Aorta (tissue), 5 donors: ENCODE results near the gene FBRSL1. TPM values are rescaled to one million over a fixed set of nuclear protein-coding genes. Genes with fewer than 3 reads are reported as not detected.
"Not testable (repeated sequence)": the region's sequence is repeated elsewhere in the genome, so short reads cannot be mapped to it uniquely, and the experiment has no call there.

Experiments
- ATAC-seq: fragments of 200-7000 bp; cut with Tn5 transposase; one replicate; pipeline ENCODE4 v1.9.1; 2022; ENCODE audit warnings: moderate library complexity; ENCODE audit not compliant: low FRiP score
- DNase-seq, 2 donors: peaks; one replicate each; pipeline ENCODE4 v3.0.0-alpha.2; 2020
- H3K27ac ChIP-seq, 2 donors: one replicate each; pipeline ENCODE4 v1.5.1; 2013; ENCODE audit warnings: low read length in 2 of 2, mild to moderate bottlenecking in 2 of 2, moderate library complexity in 2 of 2, control low read depth in 1 of 2, inconsistent platforms in 1 of 2, low read depth in 1 of 2
- H3K27me3 ChIP-seq, 2 donors: one replicate each; pipeline ENCODE4 v1.6.1; 2013; ENCODE audit warnings: control low read depth in 1 of 2, low read length in 1 of 2, mild to moderate bottlenecking in 1 of 2, moderate library complexity in 1 of 2; ENCODE audit not compliant: insufficient read depth in 2 of 2, control insufficient read depth in 1 of 2
- H3K36me3 ChIP-seq, 2 donors: one replicate each; pipeline ENCODE4 v1.6.1; 2013; ENCODE audit warnings: control low read depth in 1 of 2, low read length in 1 of 2, mild to moderate bottlenecking in 1 of 2; ENCODE audit not compliant: insufficient read depth in 2 of 2, control insufficient read depth in 1 of 2
- H3K4me1 ChIP-seq, 2 donors: one replicate each; pipeline ENCODE4 v1.6.1; 2013; ENCODE audit warnings: low read length in 2 of 2, control low read depth in 1 of 2, mild to moderate bottlenecking in 1 of 2, moderate library complexity in 1 of 2; ENCODE audit not compliant: insufficient read depth in 2 of 2, control insufficient read depth in 1 of 2
- H3K4me3 ChIP-seq, 2 donors: one replicate each; pipeline ENCODE4 v1.5.1; 2013; ENCODE audit warnings: low read length in 2 of 2, control low read depth in 1 of 2, mild to moderate bottlenecking in 1 of 2
- H3K9me3 ChIP-seq: one replicate; pipeline ENCODE4 v1.6.1; 2013; ENCODE audit warnings: mild to moderate bottlenecking, low read length; ENCODE audit not compliant: control insufficient read depth
- WGBS, 2 donors: extraction: QIAGEN DNeasy Blood & Tissue Kit; methylation state at CpG; one replicate each; pipeline ENCODE4 v1.1.7; 2013; 5-methylcytosine and 5-hydroxymethylcytosine counted together
- intact Hi-C, 2 donors: fragments of 100-400 bp; cut with DNase I; formaldehyde crosslinking; loops; one replicate each; pipeline versions ENCODE4 v1.14.2 to v1.15.0; 2022
- polyA plus RNA-seq, 2 donors: library from polyadenylated mRNA; stranded (reverse); fragments of 200-250 nt; gene quantifications; one replicate each; pipeline ENCODE4 v1.2.3, GENCODE V29; 2013
- total RNA-seq, 2 donors: library from RNA; stranded (reverse); fragmentation: NEBNext Ultra II Directional; extraction: Animal tissue kit (Norgen Biotek cat#: 25700); gene quantifications; one replicate each; pipeline ENCODE4 v1.2.1, GENCODE V29; 2021
- donor health status: healthy with polysubstance abuse.
- donor health status: Bipolar disorder and iron deficiency.
- donor health status: DM: no; HTN: no; CAD: no.
- donor health status: DM: no; HTN: no; CAD: no.
- donor health status: DM: yes; HTN: yes; CAD: no.

Gene FBRSL1
- total and polyA plus RNA-seq, 4 donors = 6.4 to 51.0 (median 37.0) TPM

DNA sequence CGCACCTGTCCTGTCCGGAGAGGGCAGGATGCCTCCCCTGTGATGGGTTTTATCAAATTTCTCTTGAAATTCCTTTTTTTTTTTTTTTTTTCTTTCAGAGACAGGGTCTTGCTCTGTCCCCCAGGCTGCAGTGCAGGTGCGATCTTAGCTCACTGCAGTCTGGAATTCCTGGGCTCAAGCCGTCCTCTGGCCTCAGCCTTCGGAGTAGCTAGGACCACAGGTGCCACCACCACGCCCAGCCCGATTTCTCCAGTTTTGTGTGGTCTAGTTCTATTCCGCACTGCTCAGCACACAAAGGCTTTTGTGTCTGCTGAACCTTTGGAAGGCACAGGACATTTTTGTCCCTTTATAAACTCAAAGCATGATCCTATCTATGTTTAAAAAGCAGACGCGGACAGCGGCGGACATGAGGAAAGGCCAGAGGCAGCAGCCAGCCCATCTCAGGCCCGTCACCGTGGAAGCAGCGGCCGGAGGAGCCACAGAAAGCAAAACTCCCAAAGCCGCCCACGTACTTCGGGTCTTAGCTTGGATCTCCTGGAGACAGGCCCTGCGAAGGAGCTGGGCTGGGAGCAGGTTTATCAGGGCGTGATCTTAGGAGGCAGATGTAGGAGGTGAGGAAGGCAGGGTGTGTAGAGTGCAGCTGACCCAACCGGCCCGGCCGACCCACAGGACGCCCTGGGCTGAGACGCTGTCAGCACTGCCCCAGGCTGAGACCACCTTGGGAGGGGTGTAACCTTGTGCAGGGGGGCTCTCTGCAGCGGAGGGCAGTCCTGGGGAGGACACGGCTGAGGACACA is 30.9 kb upstream of the FBRSL1 start:
- ATAC-seq (no peak), DNase-seq (no peak)
- no peaks in the 10 kb centered on the region for H3K27me3 ChIP-seq
- WGBS, 2 donors = 77 to 79% methylated on average over 28 of the region's 28 CpGs
- intact Hi-C loops = no loop called here
- H3K36me3 ChIP-seq = no peaks in the 10 kb centered on the region
- H3K9me3 ChIP-seq = peaks cover 2% of the 10 kb centered on the region
- no peaks in the 10 kb centered on the region for H3K4me1 ChIP-seq
- H3K4me3 ChIP-seq = no peak overlapping the region
- H3K27ac ChIP-seq = no peak overlapping the region

DNA sequence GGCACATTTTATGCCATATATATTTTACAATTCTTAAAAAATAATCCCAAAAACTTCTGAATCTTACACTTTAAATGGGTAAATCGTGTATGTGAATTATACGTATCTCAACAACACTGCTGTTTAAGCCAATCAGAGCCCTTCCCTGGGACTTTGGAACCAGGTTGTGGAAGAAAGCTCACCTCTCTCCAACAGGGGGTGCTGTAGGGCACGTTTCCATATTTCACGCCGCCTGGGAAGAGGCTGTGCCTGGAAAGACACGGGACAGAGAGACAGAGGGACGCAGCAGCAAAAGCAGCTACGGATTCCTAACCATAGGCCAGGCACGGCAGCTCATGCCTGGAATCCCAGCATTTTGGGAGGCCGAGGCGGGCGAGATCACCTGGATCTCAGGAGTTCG is 29.4 kb upstream of the FBRSL1 start:
- ATAC-seq (no peak), DNase-seq (no peak)
- H3K27ac ChIP-seq = no peak overlapping the region
- peaks cover 2% of the 10 kb centered on the region for H3K9me3 ChIP-seq
- H3K27me3 ChIP-seq = no peaks in the 10 kb centered on the region
- no peaks in the 10 kb centered on the region for H3K36me3 ChIP-seq
- H3K4me3 ChIP-seq = no peak overlapping the region
- 59 to 68% methylated on average over 13 of the region's 13 CpGs for WGBS, 2 donors
- intact Hi-C loops = no loop called here
- H3K4me1 ChIP-seq = no peaks in the 10 kb centered on the region

DNA sequence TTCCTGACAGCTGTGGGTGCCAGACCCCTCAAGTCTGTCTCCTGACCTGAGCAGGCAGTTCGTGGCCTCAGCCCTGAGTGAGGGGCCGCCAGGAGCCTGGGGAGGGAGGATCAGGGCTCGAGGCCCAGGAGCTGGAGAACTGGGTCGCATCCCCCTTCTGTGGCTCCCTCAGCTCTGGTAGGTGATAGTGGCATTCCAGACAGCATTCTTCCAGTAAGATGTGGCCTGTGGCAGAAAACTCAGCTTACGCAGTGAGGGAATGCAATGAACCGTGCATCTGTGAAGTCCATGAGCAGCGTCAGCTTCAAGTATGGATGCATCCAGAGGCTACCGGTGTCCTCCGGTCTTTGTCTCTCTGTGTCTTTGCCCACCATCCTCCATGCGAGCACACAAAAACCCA is 28.4 kb upstream of the FBRSL1 start:
- H3K4me1 ChIP-seq = no peaks in the 10 kb centered on the region
- H3K9me3 ChIP-seq = peaks cover 2% of the 10 kb centered on the region
- no peak for DNase-seq
- WGBS, 2 donors = 76% methylated on average over 10 of the region's 10 CpGs
- intact Hi-C loops = no loop called here
- H3K27ac ChIP-seq = no peak overlapping the region
- no peak for ATAC-seq
- no peaks in the 10 kb centered on the region for H3K27me3 ChIP-seq
- no peaks in the 10 kb centered on the region for H3K36me3 ChIP-seq
- no peak overlapping the region for H3K4me3 ChIP-seq

DNA sequence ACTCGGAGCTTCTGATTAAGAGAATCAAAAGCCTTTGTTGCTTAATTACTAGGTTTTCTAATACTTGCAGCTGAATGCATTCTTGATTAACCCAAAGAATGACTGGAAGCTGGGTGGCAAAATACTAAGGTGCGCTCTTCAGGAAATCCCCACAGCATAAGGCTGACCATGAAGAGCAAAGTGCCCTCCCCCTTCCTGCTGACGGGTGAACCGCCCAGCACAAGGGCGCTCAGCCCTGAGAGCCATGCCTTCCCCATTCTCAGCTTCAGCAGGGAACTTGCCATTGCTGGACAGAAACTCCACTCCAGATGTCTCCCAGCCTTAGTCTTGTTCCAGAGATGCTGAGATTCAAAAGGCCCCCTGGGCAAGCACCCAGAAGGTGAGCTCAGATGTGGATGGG is 27.2 kb upstream of the FBRSL1 start:
- no peak for DNase-seq
- Histone ChIP-seq H3K27me3 (no peaks in the 10 kb centered on the region), H3K36me3 (no peaks in the 10 kb centered on the region), H3K27ac (no peak overlapping the region), H3K4me1 (no peaks in the 10 kb centered on the region), H3K9me3 (peaks cover 2% of the 10 kb centered on the region), H3K4me3 (no peak overlapping the region)
- no peak for ATAC-seq
- WGBS, 2 donors = 91 to 92% methylated on average over 5 of the region's 5 CpGs
- intact Hi-C loops = no loop called here

DNA sequence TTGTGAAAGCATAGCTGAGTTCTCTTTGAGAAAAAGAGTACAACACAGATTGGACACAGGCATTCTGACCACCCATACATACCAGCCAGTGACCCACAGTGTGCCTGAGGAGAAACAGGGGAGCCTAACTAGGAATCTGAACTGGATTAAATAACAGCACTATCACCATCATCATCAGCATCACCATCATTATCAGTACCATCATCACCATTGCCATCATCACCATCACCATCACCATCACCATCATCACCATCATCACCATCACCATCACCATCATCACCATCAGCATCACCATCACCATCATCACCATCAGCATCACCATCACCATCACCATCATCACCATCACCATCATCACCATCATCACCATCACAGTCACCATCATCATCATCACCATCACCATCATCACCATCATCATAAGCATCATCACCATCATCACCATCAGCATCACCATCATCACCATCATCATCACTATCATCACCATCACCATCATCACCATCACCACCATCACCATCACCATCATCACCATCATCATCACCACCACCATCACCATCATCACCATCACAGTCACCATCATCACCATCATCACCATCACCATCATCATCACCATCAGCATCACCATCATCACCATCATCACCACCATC is 26.5 kb upstream of the FBRSL1 start:
- H3K9me3 ChIP-seq, H3K36me3 ChIP-seq, H3K27ac ChIP-seq, DNase-seq, ATAC-seq, H3K4me3 ChIP-seq, H3K4me1 ChIP-seq, H3K27me3 ChIP-seq, intact Hi-C loops: not testable (repeated sequence)

DNA sequence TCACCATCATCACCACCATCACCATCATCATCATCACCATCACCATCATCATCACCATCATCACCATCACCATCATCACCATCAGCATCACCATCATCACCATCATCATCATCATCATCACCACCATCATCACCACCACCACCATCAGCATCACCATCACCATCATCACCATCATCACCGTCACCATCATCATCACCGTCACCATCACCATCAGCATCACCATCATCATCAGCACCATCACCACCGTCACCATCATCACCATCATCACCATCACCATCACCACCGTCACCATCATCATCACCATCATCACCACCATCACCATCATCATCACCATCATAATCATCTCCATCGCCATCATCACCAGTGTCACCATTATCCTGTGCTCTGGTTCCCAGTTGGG is 25.6 kb upstream of the FBRSL1 start:
- H3K4me3 ChIP-seq, ATAC-seq, H3K27ac ChIP-seq, H3K27me3 ChIP-seq, intact Hi-C loops, H3K4me1 ChIP-seq, H3K36me3 ChIP-seq, DNase-seq, H3K9me3 ChIP-seq: not testable (repeated sequence)
- 87% methylated on average over 5 of the region's 5 CpGs for WGBS, 2 donors

DNA sequence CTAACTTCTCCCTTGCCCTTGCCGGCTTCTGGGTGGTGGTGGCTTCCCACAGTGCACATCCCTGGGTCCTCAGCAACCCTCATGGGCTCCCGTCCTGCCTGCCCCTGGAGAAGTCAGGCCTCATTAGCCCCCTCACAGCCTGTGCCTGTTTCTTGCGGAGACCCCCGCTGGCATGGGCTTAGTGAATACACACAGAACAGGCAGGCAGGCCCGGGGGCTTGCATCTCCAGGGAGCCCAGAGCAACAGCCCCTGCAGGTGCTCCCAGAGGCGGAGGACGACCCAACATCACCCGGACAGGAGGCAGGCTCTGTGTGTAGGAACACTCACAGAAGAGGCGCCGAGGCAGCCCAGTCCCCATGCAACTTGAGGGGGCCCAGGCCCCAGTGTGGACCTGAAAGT is 25.1 kb upstream of the FBRSL1 start:
- Histone ChIP-seq H3K27ac (no peak overlapping the region), H3K36me3 (no peaks in the 10 kb centered on the region), H3K4me1 (no peaks in the 10 kb centered on the region), H3K27me3 (no peaks in the 10 kb centered on the region), H3K4me3 (no peak overlapping the region), H3K9me3 (peaks cover 2% of the 10 kb centered on the region)
- intact Hi-C loops = no loop called here
- DNase-seq (no peak), ATAC-seq (no peak)
- 86 to 87% methylated on average over 10 of the region's 10 CpGs for WGBS, 2 donors

DNA sequence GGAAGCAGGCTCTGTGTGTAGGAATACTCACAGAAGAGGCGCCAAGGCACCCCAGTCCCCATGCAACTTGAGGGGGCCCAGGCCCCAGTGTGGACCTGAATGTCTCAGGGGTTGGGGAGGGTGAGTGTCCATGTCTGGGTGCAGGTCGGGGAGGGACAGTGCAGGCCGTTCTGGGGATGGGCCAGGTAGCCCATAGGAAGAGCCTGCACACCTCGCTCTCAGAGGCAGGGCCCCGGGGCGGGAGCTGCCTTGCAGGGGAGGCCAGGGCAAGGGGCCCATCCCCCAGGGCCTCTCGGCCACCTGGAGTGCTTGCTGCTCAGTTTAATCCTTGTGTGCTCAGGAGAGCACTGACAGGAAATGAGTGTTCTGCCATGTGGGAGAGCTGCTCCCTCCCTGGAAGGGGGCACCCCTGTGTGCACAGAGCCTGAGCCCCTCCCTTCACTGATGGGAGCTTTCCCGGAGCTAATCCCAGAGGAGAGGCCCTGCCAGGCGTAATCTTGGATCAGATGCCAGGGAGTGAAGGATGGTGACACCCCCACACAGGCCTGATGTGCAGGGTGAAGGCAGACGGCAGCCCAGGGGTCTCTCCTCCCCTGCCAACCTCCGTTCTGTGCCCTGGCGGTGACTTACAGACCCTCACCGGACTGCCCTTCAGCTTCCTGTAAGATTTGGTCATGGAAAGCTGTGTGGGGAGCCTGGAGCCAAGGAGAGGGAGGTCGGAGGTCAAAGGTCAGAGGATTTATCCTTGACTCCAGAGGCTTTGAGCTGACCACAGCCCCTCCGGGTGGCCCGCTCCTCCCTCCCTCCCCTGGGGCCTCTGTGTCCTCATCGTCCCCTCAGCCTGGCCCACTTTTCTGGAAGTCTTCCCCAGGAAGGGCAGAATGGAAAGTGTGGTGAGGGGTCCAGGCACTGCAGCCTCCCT is 24.4 kb upstream of the FBRSL1 start:
- Histone ChIP-seq H3K27ac (no peak overlapping the region), H3K27me3 (no peaks in the 10 kb centered on the region), H3K9me3 (peaks cover 2% of the 10 kb centered on the region), H3K4me1 (no peaks in the 10 kb centered on the region), H3K4me3 (no peak overlapping the region), H3K36me3 (no peaks in the 10 kb centered on the region)
- DNase-seq (no peak), ATAC-seq (no peak)
- intact Hi-C loops = no loop called here
- WGBS, 2 donors = 50 to 53% methylated on average over 17 of the region's 17 CpGs
